HepG2 (cell line): ENCODE results near the gene NLE1. TPM values are rescaled to one million over a fixed set of nuclear protein-coding genes. Genes with fewer than 3 reads are reported as not detected.

ENCODE experiments used
- FOXO1 ChIP-seq: sonication (generic); formaldehyde crosslinking; IDR thresholded peaks from 2 replicates; pipeline ENCODE4 v1.4.0; 2020; ENCODE audit warnings: missing genetic modification reagents
- KLF13 ChIP-seq: sonication (generic); formaldehyde crosslinking; IDR thresholded peaks from 2 replicates; pipeline ENCODE4 v1.4.0; 2020; ENCODE audit warnings: mild to moderate bottlenecking, missing genetic modification reagents
- MEIS1 ChIP-seq: sonication (generic); formaldehyde crosslinking; IDR thresholded peaks from 2 replicates; pipeline ENCODE4 v1.9.0; 2021; ENCODE audit warnings: mild to moderate bottlenecking, missing genetic modification reagents, moderate library complexity, borderline replicate concordance
- PHF21A ChIP-seq: sonication (generic); formaldehyde crosslinking; IDR thresholded peaks from 2 replicates; pipeline ENCODE4 v1.5.0; 2020; ENCODE audit warnings: mild to moderate bottlenecking, missing genetic modification reagents
- PHF8 ChIP-seq: sonication (generic); formaldehyde crosslinking; IDR thresholded peaks from 2 replicates; pipeline ENCODE4 v1.5.0; 2020; ENCODE audit warnings: missing genetic modification reagents
- RBAK ChIP-seq: sonication (generic); formaldehyde crosslinking; IDR thresholded peaks from 2 replicates; pipeline ENCODE4 v1.5.1; 2020; ENCODE audit warnings: mild to moderate bottlenecking, missing genetic modification reagents
- RBM22 ChIP-seq: fragments of 200-400 bp; formaldehyde crosslinking; optimal IDR thresholded peaks from 2 replicates; pipeline ENCODE3; 2017; ENCODE audit warnings: mild to moderate bottlenecking, low read length, moderate library complexity
- RFXANK ChIP-seq: IDR thresholded peaks from 2 replicates; pipeline ENCODE4 v1.6.1; 2016
- ZBTB14 ChIP-seq: sonication (generic); formaldehyde crosslinking; IDR thresholded peaks from 2 replicates; pipeline ENCODE4 v1.4.0; 2020; ENCODE audit warnings: missing genetic modification reagents
- ZBTB26 ChIP-seq: IDR thresholded peaks from 2 replicates; pipeline ENCODE4 v1.6.1; 2016; ENCODE audit warnings: missing compliant biosample characterization, missing genetic modification reagents, borderline replicate concordance
- ZNF12 ChIP-seq: sonication (generic); formaldehyde crosslinking; IDR thresholded peaks from 2 replicates; pipeline ENCODE4 v1.5.0; 2020; ENCODE audit warnings: missing genetic modification reagents
- ZNF746 ChIP-seq: sonication (generic); formaldehyde crosslinking; IDR thresholded peaks from 2 replicates; pipeline ENCODE4 v1.8.0; 2022; ENCODE audit warnings: mild to moderate bottlenecking, missing genetic modification reagents
- ZNF777 ChIP-seq: sonication (generic); formaldehyde crosslinking; IDR thresholded peaks from 2 replicates; pipeline ENCODE4 v1.4.0; 2020; ENCODE audit warnings: missing genetic modification reagents
- polyA plus RNA-seq, 8 experiments: library from polyadenylated mRNA; depleted of rRNA in 3 of 8; stranded (reverse) in 7 of 8; unstranded in 1 of 8; fragments of >200 nt; fragmentation: Illumina TruSeq in 4 of 8; extraction: Trizol in 4 of 8; gene quantifications; 2 replicates each; pipeline versions ENCODE4 v1.2.1 to v1.2.3, GENCODE V29; 2011 to 2016; ENCODE audit warnings: low read depth in 4 of 8, missing spikeins in 1 of 8, mixed read lengths in 1 of 8; ENCODE audit not compliant: insufficient read depth in 1 of 8
- total RNA-seq, 5 experiments: library from RNA; depleted of rRNA; stranded (reverse); fragments of >200 nt; fragmentation: Illumina TruSeq; extraction: Trizol; gene quantifications; 2 replicates each; pipeline ENCODE4 v1.2.3, GENCODE V29; 2016; ENCODE audit warnings: low read depth in 1 of 5
- TF ChIP-seq, protein P1 (sequence below): sonication (generic); formaldehyde crosslinking; IDR thresholded peaks from 2 replicates; pipeline ENCODE4 v1.4.0; 2020; ENCODE audit warnings: missing genetic modification reagents
- TF ChIP-seq, protein P2 (sequence below): sonication (generic); formaldehyde crosslinking; conservative IDR thresholded peaks from 2 replicates; pipeline ENCODE4 v1.4.0; 2020; ENCODE audit warnings: missing genetic modification reagents
- TF ChIP-seq, protein P3 (sequence below): sonication (generic); formaldehyde crosslinking; IDR thresholded peaks from 2 replicates; pipeline ENCODE4 v1.4.0; 2020; ENCODE audit warnings: missing genetic modification reagents, borderline replicate concordance
- TF ChIP-seq, protein P4 (sequence below): sonication (generic); formaldehyde crosslinking; IDR thresholded peaks from 2 replicates; pipeline ENCODE4 v1.5.0; 2020; ENCODE audit warnings: missing genetic modification reagents, mild to moderate bottlenecking, borderline replicate concordance

The NLE1 gene
- total and polyA plus RNA-seq, 2 of the 13 experiments (the other 11 are each of a cell fraction or from before 2014, with no cell fraction given), result 20.3 to 34.5 TPM

DNA sequence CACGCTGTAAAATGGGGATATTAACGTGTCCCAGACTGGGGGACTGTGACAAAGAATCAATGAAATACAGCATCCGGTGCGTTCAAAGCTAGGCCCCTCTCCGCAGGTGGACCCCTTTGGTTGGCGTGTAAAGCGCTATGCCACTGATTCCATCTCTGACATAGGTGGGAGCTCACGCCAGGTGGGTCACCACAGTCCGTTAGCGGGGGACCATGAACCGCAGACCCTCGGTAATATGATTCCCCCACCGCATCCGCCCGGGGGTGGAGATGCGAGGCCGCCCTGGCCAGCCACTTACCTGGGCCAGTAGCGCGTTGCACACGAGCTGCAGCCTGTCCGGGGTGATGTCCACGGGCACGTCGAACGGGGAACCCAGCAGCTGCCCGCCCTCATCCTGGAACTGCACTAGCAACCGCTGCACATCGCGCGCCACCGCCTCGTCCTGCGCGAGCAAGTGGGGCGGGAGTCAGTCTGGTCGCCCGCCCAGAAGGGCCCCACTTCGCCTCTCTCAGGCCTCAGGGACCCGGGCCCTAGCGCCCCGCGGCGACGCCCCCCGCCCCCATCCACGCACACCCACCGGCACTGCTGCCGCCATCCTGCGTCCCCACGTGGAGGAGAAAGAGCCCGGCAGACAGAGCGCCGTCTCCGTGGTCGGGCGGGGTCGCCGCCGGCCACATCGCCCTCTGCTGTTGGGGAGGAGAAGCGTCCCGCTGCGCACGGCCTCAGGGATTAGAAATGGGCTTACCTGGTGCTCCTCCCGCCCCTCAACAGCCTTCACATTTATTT lies at the start of gene NLE1 (continued):
- TF ChIP-seq, protein P1, sequence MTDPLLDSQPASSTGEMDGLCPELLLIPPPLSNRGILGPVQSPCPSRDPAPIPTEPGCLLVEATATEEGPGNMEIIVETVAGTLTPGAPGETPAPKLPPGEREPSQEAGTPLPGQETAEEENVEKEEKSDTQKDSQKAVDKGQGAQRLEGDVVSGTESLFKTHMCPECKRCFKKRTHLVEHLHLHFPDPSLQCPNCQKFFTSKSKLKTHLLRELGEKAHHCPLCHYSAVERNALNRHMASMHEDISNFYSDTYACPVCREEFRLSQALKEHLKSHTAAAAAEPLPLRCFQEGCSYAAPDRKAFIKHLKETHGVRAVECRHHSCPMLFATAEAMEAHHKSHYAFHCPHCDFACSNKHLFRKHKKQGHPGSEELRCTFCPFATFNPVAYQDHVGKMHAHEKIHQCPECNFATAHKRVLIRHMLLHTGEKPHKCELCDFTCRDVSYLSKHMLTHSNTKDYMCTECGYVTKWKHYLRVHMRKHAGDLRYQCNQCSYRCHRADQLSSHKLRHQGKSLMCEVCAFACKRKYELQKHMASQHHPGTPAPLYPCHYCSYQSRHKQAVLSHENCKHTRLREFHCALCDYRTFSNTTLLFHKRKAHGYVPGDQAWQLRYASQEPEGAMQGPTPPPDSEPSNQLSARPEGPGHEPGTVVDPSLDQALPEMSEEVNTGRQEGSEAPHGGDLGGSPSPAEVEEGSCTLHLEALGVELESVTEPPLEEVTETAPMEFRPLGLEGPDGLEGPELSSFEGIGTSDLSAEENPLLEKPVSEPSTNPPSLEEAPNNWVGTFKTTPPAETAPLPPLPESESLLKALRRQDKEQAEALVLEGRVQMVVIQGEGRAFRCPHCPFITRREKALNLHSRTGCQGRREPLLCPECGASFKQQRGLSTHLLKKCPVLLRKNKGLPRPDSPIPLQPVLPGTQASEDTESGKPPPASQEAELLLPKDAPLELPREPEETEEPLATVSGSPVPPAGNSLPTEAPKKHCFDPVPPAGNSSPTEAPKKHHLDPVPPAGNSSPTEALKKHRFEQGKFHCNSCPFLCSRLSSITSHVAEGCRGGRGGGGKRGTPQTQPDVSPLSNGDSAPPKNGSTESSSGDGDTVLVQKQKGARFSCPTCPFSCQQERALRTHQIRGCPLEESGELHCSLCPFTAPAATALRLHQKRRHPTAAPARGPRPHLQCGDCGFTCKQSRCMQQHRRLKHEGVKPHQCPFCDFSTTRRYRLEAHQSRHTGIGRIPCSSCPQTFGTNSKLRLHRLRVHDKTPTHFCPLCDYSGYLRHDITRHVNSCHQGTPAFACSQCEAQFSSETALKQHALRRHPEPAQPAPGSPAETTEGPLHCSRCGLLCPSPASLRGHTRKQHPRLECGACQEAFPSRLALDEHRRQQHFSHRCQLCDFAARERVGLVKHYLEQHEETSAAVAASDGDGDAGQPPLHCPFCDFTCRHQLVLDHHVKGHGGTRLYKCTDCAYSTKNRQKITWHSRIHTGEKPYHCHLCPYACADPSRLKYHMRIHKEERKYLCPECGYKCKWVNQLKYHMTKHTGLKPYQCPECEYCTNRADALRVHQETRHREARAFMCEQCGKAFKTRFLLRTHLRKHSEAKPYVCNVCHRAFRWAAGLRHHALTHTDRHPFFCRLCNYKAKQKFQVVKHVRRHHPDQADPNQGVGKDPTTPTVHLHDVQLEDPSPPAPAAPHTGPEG (CRISPR knock-in tag), result no peak
- peak; percentile 53 for TF ChIP-seq ZNF12 (CRISPR knock-in tag)
- peak; percentile 91 for TF ChIP-seq MEIS1 (CRISPR knock-in tag)
- peak; percentile 60 for TF ChIP-seq RBM22
- TF ChIP-seq RFXANK (CRISPR knock-in tag), result no peak
- peak; percentile 64; the same call in 1 of the 2 replicates for TF ChIP-seq ZNF746 (CRISPR knock-in tag)
- TF ChIP-seq PHF8, result peak; percentile 93
- peak; percentile 48; the same call in 1 of the 2 replicates for TF ChIP-seq ZBTB14 (CRISPR knock-in tag)
- peak; percentile 59; the same call in 1 of the 2 replicates for TF ChIP-seq PHF21A (CRISPR knock-in tag)
- peak; percentile 44; the same call in 1 of the 2 replicates for TF ChIP-seq FOXO1
- TF ChIP-seq, protein P2, sequence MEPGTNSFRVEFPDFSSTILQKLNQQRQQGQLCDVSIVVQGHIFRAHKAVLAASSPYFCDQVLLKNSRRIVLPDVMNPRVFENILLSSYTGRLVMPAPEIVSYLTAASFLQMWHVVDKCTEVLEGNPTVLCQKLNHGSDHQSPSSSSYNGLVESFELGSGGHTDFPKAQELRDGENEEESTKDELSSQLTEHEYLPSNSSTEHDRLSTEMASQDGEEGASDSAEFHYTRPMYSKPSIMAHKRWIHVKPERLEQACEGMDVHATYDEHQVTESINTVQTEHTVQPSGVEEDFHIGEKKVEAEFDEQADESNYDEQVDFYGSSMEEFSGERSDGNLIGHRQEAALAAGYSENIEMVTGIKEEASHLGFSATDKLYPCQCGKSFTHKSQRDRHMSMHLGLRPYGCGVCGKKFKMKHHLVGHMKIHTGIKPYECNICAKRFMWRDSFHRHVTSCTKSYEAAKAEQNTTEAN, result no peak
- peak; percentile 88 for TF ChIP-seq ZNF777
- peak; percentile 49; the same call in 1 of the 2 replicates for TF ChIP-seq ZBTB26
- TF ChIP-seq, protein P3, sequence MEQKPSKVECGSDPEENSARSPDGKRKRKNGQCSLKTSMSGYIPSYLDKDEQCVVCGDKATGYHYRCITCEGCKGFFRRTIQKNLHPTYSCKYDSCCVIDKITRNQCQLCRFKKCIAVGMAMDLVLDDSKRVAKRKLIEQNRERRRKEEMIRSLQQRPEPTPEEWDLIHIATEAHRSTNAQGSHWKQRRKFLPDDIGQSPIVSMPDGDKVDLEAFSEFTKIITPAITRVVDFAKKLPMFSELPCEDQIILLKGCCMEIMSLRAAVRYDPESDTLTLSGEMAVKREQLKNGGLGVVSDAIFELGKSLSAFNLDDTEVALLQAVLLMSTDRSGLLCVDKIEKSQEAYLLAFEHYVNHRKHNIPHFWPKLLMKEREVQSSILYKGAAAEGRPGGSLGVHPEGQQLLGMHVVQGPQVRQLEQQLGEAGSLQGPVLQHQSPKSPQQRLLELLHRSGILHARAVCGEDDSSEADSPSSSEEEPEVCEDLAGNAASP (CRISPR knock-in tag), result 0 out of 2 replicates have a peak, but pooled peaks have one; percentile 44
- TF ChIP-seq, protein P4, sequence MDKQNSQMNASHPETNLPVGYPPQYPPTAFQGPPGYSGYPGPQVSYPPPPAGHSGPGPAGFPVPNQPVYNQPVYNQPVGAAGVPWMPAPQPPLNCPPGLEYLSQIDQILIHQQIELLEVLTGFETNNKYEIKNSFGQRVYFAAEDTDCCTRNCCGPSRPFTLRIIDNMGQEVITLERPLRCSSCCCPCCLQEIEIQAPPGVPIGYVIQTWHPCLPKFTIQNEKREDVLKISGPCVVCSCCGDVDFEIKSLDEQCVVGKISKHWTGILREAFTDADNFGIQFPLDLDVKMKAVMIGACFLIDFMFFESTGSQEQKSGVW, result no peak
- TF ChIP-seq RBAK (CRISPR knock-in tag), result no peak
- TF ChIP-seq KLF13 (CRISPR knock-in tag), result peak; percentile 82; the same call in 1 of the 2 replicates
